ENCODE results near the gene EED.

GRCh38 chr11:86228269-86229038 is 16.1 kb upstream of the EED start:
- TF ChIP-seq CTCF (IDR thresholded peaks at IDR 0.05; ENCODE audit: poor library complexity), result no peak
- TF ChIP-seq EZH2phosphoT487 (IDR thresholded peaks at IDR 0.05; ENCODE audit: low read depth, severe bottlenecking, unreplicated experiment), result no peak
- TF ChIP-seq EZH2 (IDR thresholded peaks at IDR 0.05; ENCODE audit: borderline replicate concordance), result no peak

All from hepatocyte (in vitro differentiated cells).